CD4-positive, alpha-beta T cell (primary cell): ENCODE results near the gene CRTAC1. TPM values are rescaled to one million over a fixed set of nuclear protein-coding genes. Genes with fewer than 3 reads are reported as not detected.

ENCODE experiments used
- ATAC-seq: fragments of 200-7000 bp; cut with Tn5 transposase; one replicate; pipeline ENCODE4 v1.10.0; 2022; ENCODE audit warnings: mild to moderate bottlenecking; ENCODE audit not compliant: poor library complexity
- CTCF ChIA-PET: fragments of 350-600 bp; sonication (Branson Sonifier 250); formaldehyde crosslinking; loops from one replicate; lab custom pipeline; 2021; ENCODE audit warnings: antibody characterized with exemption, inconsistent platforms; lab: Charles Lee
- POLR2A ChIA-PET: fragments of 350-600 bp; sonication (Branson Sonifier 250); formaldehyde crosslinking; loops from one replicate; lab custom pipeline; 2021; ENCODE audit warnings: antibody characterized with exemption, inconsistent platforms; lab: Charles Lee
- DNase-seq, 14 experiments: peaks; one replicate each; pipeline ENCODE4 v3.0.0-alpha.2; 2013 to 2020; ENCODE audit warnings: mixed read lengths in 2 of 14
- H3K27ac ChIP-seq, 2 donors: one replicate each; pipeline versions ENCODE4 v1.5.1 to v1.7.0; 2013; ENCODE audit warnings: low read length in 2 of 2, low read depth in 1 of 2, mild to moderate bottlenecking in 1 of 2
- H3K27me3 ChIP-seq, 2 experiments: 1 replicate in 1 of 2; 2 replicates in 1 of 2; pipeline versions ENCODE4 v1.6.1 to v1.7.0; 2013; ENCODE audit warnings: low read length in 2 of 2, control low read depth in 1 of 2, mild to moderate bottlenecking in 1 of 2, moderate library complexity in 1 of 2; ENCODE audit not compliant: insufficient read depth in 2 of 2, control insufficient read depth in 1 of 2
- H3K36me3 ChIP-seq: one replicate; pipeline ENCODE4 v1.6.1; 2013; ENCODE audit warnings: low read length, control low read depth; ENCODE audit not compliant: insufficient read depth
- H3K4me1 ChIP-seq: one replicate; pipeline ENCODE4 v1.6.1; 2013; ENCODE audit warnings: low read length, control low read depth; ENCODE audit not compliant: insufficient read depth
- H3K4me3 ChIP-seq: one replicate; pipeline ENCODE4 v1.5.1; 2013; ENCODE audit warnings: mild to moderate bottlenecking, low read length, moderate library complexity
- H3K9me3 ChIP-seq, 2 experiments: 1 replicate in 1 of 2; 2 replicates in 1 of 2; pipeline versions ENCODE4 v1.6.1 to v1.7.0; 2013; ENCODE audit warnings: low read length in 2 of 2, mild to moderate bottlenecking in 2 of 2, control low read depth in 1 of 2, moderate library complexity in 1 of 2; ENCODE audit not compliant: control insufficient read depth in 1 of 2, insufficient read depth in 1 of 2
- H3K27ac Mint-ChIP-seq: one replicate; pipeline ENCODE4 v1.8.0; 2020; ENCODE audit warnings: mixed read lengths
- H3K27me3 Mint-ChIP-seq: one replicate; pipeline ENCODE4 v1.8.0; 2021; ENCODE audit warnings: mixed read lengths
- H3K36me3 Mint-ChIP-seq: one replicate; pipeline ENCODE4 v1.8.0; 2021; ENCODE audit warnings: low read depth, mixed read lengths
- H3K4me1 Mint-ChIP-seq: one replicate; pipeline ENCODE4 v1.8.0; 2021; ENCODE audit warnings: low read depth, mixed read lengths
- H3K4me3 Mint-ChIP-seq: one replicate; pipeline ENCODE4 v1.8.0; 2020; ENCODE audit warnings: mild to moderate bottlenecking, mixed read lengths
- H3K9me3 Mint-ChIP-seq: one replicate; pipeline ENCODE4 v1.8.0; 2020; ENCODE audit warnings: mixed read lengths
- CTCF ChIP-seq: fragments of 200-600 bp; IDR thresholded peaks from one replicate; pipeline ENCODE4 v1.8.0; 2022; ENCODE audit warnings: antibody characterized with exemption, mild to moderate bottlenecking
- intact Hi-C, 2 experiments: fragments of 100-400 bp; cut with DNase I in 1 of 2; cut with micrococcal nuclease in 1 of 2; formaldehyde crosslinking; loops; one replicate each; pipeline versions ENCODE4 v1.15.1 to v1.9.0; 2023 to 2025; cut with DNase I, micrococcal nuclease
- total RNA-seq, 174 experiments: library from RNA in 2 of 174; stranded (reverse) in 2 of 174; gene quantifications; one replicate each; pipeline ENCODE4 v1.2.3 and lab custom pipeline; 2021 to 2026

Gene CRTAC1
- total RNA-seq, 2 experiments from 2014 or later: not detected

- H3K4me1 Mint-ChIP-seq: no peaks in the 10 kb centered on the region
- DNase-seq (no peak), ATAC-seq (no peak)
- H3K4me1 ChIP-seq: no peaks in the 10 kb centered on the region
- H3K9me3 ChIP-seq: peaks cover 0 to under 1% of the 10 kb centered on the region in 2 experiments
- no peak overlapping the region for H3K27ac ChIP-seq
- peaks cover 24% of the 10 kb centered on the region for H3K27me3 Mint-ChIP-seq
- POLR2A ChIA-PET: no interaction called here
- H3K4me3 Mint-ChIP-seq: no peak overlapping the region
- intact Hi-C loops: no loop called here
- no peak overlapping the region for H3K4me3 ChIP-seq
- no peak for TF ChIP-seq CTCF
- no peaks in the 10 kb centered on the region for H3K9me3 Mint-ChIP-seq
- CTCF ChIA-PET: no interaction called here
- peaks cover 4 to 6% of the 10 kb centered on the region in 2 experiments for H3K27me3 ChIP-seq
- H3K36me3 Mint-ChIP-seq: no peaks in the 10 kb centered on the region
- H3K36me3 ChIP-seq: no peaks in the 10 kb centered on the region
- H3K27ac Mint-ChIP-seq: no peak overlapping the region
These were observed 133.6 kb downstream of the CRTAC1 start for GRCh38 chr10:97896756-97897358.

- H3K9me3 Mint-ChIP-seq: no peaks in the 10 kb centered on the region
- no peak overlapping the region for H3K27ac Mint-ChIP-seq
- H3K4me3 ChIP-seq: no peak overlapping the region
- H3K4me1 Mint-ChIP-seq: no peaks in the 10 kb centered on the region
- H3K4me1 ChIP-seq: no peaks in the 10 kb centered on the region
- H3K27ac ChIP-seq: no peak overlapping the region
- ChIA-PET CTCF (no interaction called here), POLR2A (no interaction called here)
- H3K36me3 ChIP-seq: no peaks in the 10 kb centered on the region
- H3K27me3 Mint-ChIP-seq: peaks cover 26% of the 10 kb centered on the region
- H3K36me3 Mint-ChIP-seq: no peaks in the 10 kb centered on the region
- intact Hi-C loops: no loop called here
- ATAC-seq (no peak), DNase-seq (no peak)
- H3K9me3 ChIP-seq: peaks cover 0 to 5% of the 10 kb centered on the region in 2 experiments
- peaks cover 4 to 6% of the 10 kb centered on the region in 2 experiments for H3K27me3 ChIP-seq
- no peak overlapping the region for H3K4me3 Mint-ChIP-seq
- no peak for TF ChIP-seq CTCF
These were observed 134.5 kb downstream of the CRTAC1 start for GRCh38 chr10:97895915-97896314.

- Mint-ChIP-seq H3K27me3 (peaks cover 26% of the 10 kb centered on the region), H3K4me3 (no peak overlapping the region), H3K36me3 (no peaks in the 10 kb centered on the region), H3K27ac (no peak overlapping the region), H3K9me3 (no peaks in the 10 kb centered on the region), H3K4me1 (no peaks in the 10 kb centered on the region)
- Histone ChIP-seq H3K36me3 (no peaks in the 10 kb centered on the region), H3K27me3 (peaks cover 4 to 6% of the 10 kb centered on the region in 2 experiments), H3K9me3 (peaks cover 0 to 5% of the 10 kb centered on the region in 2 experiments), H3K4me1 (no peaks in the 10 kb centered on the region), H3K4me3 (no peak overlapping the region), H3K27ac (no peak overlapping the region)
- ChIA-PET POLR2A (no interaction called here), CTCF (no interaction called here)
- no peak for ATAC-seq
- no peak for DNase-seq
- TF ChIP-seq CTCF: no peak
- intact Hi-C loops: no loop called here
These were observed 135.3 kb downstream of the CRTAC1 start for GRCh38 chr10:97895084-97895483.
